Activated T-cell treated with anti-CD3 and anti-CD28 coated beads, Interleukin-2, amount 50 U/mL, for 4 hours (primary cell): Measurements from ENCODE around the gene KCTD12. TPM values are rescaled to one million over a fixed set of nuclear protein-coding genes. Genes with fewer than 3 reads are reported as not detected.
A peak's percentile ranks its signal among the peaks of the same experiment; 100 is the strongest.
"Not testable (repeated sequence)": the region's sequence is repeated elsewhere in the genome, so short reads cannot be mapped to it uniquely, and the experiment has no call there.

ENCODE experiments used
- ATAC-seq, 2 donors: fragments of 200-7000 bp; cut with Tn5 transposase; one replicate each; pipeline ENCODE4 v1.10.0; 2021
- DNase-seq: peaks from one replicate; pipeline ENCODE4 v3.0.0-alpha.2; 2020
- H3K27me3 Mint-ChIP-seq: one replicate; pipeline ENCODE4 v1.8.0; 2021; ENCODE audit warnings: low read depth, mixed read lengths
- H3K36me3 Mint-ChIP-seq: one replicate; pipeline ENCODE4 v1.8.0; 2022; ENCODE audit warnings: mixed read lengths; ENCODE audit not compliant: insufficient read depth
- H3K4me1 Mint-ChIP-seq: one replicate; pipeline ENCODE4 v1.8.0; 2021; ENCODE audit warnings: low read depth, mixed read lengths
- H3K4me3 Mint-ChIP-seq: one replicate; pipeline ENCODE4 v1.8.0; 2021; ENCODE audit warnings: mild to moderate bottlenecking, moderate library complexity, mixed read lengths
- H3K9me3 Mint-ChIP-seq: one replicate; pipeline ENCODE4 v1.8.0; 2021; ENCODE audit warnings: mixed read lengths
- total RNA-seq, 3 donors: library from RNA; stranded (reverse); gene quantifications; one replicate each; pipeline ENCODE4 v1.2.1, GENCODE V29; 2021

The KCTD12 gene
- total RNA-seq, 3 donors from 2014 or later: 6.3 to 11.4 (median 9.0) TPM

- ATAC-seq: peak; percentile 79 to 84
- peaks cover 2% of the 10 kb centered on the region for H3K36me3 Mint-ChIP-seq
- no peak overlapping the region for H3K4me3 Mint-ChIP-seq
- DNase-seq: peak; percentile 64
- peaks cover 7% of the 10 kb centered on the region for H3K27me3 Mint-ChIP-seq
- no peaks in the 10 kb centered on the region for H3K4me1 Mint-ChIP-seq
- H3K9me3 Mint-ChIP-seq: peaks cover 7% of the 10 kb centered on the region
These were observed 17.4 kb upstream of the KCTD12 start for GRCh38 chr13:76903544-76904162.

- not testable (repeated sequence) for H3K9me3 Mint-ChIP-seq, H3K4me1 Mint-ChIP-seq, H3K27me3 Mint-ChIP-seq, H3K4me3 Mint-ChIP-seq, DNase-seq, ATAC-seq, H3K36me3 Mint-ChIP-seq
These were observed 12.9 kb upstream of the KCTD12 start for GRCh38 chr13:76899066-76899465.

- H3K4me3 Mint-ChIP-seq, DNase-seq, ATAC-seq, H3K4me1 Mint-ChIP-seq, H3K36me3 Mint-ChIP-seq, H3K27me3 Mint-ChIP-seq, H3K9me3 Mint-ChIP-seq: not testable (repeated sequence)
These were observed 11.0 kb upstream of the KCTD12 start for GRCh38 chr13:76897171-76897570.

GRCh38 chr13:76894401-76895110 is 8.4 kb upstream of the KCTD12 start:
- peaks cover 11% of the 10 kb centered on the region for H3K27me3 Mint-ChIP-seq
- DNase-seq: no peak
- H3K36me3 Mint-ChIP-seq: peaks cover 2% of the 10 kb centered on the region
- ATAC-seq: peak; percentile 43 to 62
- H3K4me1 Mint-ChIP-seq: peaks cover 10% of the 10 kb centered on the region
- no peak overlapping the region for H3K4me3 Mint-ChIP-seq
- H3K9me3 Mint-ChIP-seq: peaks cover 8% of the 10 kb centered on the region

- DNase-seq: no peak
- H3K36me3 Mint-ChIP-seq: no peaks in the 10 kb centered on the region
- peaks cover 10% of the 10 kb centered on the region for H3K4me1 Mint-ChIP-seq
- no peaks in the 10 kb centered on the region for H3K9me3 Mint-ChIP-seq
- peaks cover 20% of the 10 kb centered on the region for H3K27me3 Mint-ChIP-seq
- H3K4me3 Mint-ChIP-seq: no peak overlapping the region
- ATAC-seq: no peak
These were observed 6.3 kb upstream of the KCTD12 start for GRCh38 chr13:76892488-76892887.

- H3K27me3 Mint-ChIP-seq: peaks cover 27% of the 10 kb centered on the region
- H3K4me1 Mint-ChIP-seq: peaks cover 17% of the 10 kb centered on the region
- H3K36me3 Mint-ChIP-seq: no peaks in the 10 kb centered on the region
- H3K9me3 Mint-ChIP-seq: no peaks in the 10 kb centered on the region
- no peak for ATAC-seq
- DNase-seq: no peak
- H3K4me3 Mint-ChIP-seq: no peak overlapping the region
These were observed 3.8 kb upstream of the KCTD12 start for GRCh38 chr13:76890021-76890420.

GRCh38 chr13:76889254-76889653 is 3.0 kb upstream of the KCTD12 start:
- Mint-ChIP-seq H3K4me3 (no peak overlapping the region), H3K27me3 (peaks cover 28% of the 10 kb centered on the region), H3K36me3 (no peaks in the 10 kb centered on the region), H3K4me1 (peaks cover 17% of the 10 kb centered on the region), H3K9me3 (no peaks in the 10 kb centered on the region)
- ATAC-seq: no peak
- no peak for DNase-seq

GRCh38 chr13:76888421-76888820 is 2.2 kb upstream of the KCTD12 start:
- ATAC-seq: no peak
- H3K36me3 Mint-ChIP-seq: no peaks in the 10 kb centered on the region
- DNase-seq: no peak
- H3K9me3 Mint-ChIP-seq: no peaks in the 10 kb centered on the region
- peaks cover 30% of the 10 kb centered on the region for H3K27me3 Mint-ChIP-seq
- H3K4me3 Mint-ChIP-seq: no peak overlapping the region
- peaks cover 17% of the 10 kb centered on the region for H3K4me1 Mint-ChIP-seq

- DNase-seq (no peak), ATAC-seq (no peak)
- peak overlapping the region; percentile 83 for H3K4me3 Mint-ChIP-seq
- H3K36me3 Mint-ChIP-seq: no peaks in the 10 kb centered on the region
- H3K4me1 Mint-ChIP-seq: peaks cover 22% of the 10 kb centered on the region
- H3K27me3 Mint-ChIP-seq: peaks cover 28% of the 10 kb centered on the region
- no peaks in the 10 kb centered on the region for H3K9me3 Mint-ChIP-seq
These were observed 915 bp upstream of the KCTD12 start for GRCh38 chr13:76887076-76887563.

GRCh38 chr13:76886005-76886291 is 257 bp downstream of the KCTD12 start:
- Mint-ChIP-seq H3K9me3 (no peaks in the 10 kb centered on the region), H3K27me3 (peaks cover 28% of the 10 kb centered on the region), H3K36me3 (no peaks in the 10 kb centered on the region), H3K4me1 (peaks cover 25% of the 10 kb centered on the region), H3K4me3 (peak overlapping the region; percentile 78)
- DNase-seq (peak; percentile 51), ATAC-seq (no peak)

- peak; percentile 61 to 62 for ATAC-seq
- DNase-seq: peak; percentile 40
- Mint-ChIP-seq H3K36me3 (no peaks in the 10 kb centered on the region), H3K9me3 (no peaks in the 10 kb centered on the region), H3K27me3 (peaks cover 25% of the 10 kb centered on the region), H3K4me3 (peak overlapping the region; percentile 86), H3K4me1 (peaks cover 25% of the 10 kb centered on the region)
These were observed 801 bp downstream of the KCTD12 start for GRCh38 chr13:76885203-76886004.

GRCh38 chr13:76884907-76885202 is 1.4 kb downstream of the KCTD12 start:
- no peaks in the 10 kb centered on the region for H3K36me3 Mint-ChIP-seq
- H3K4me1 Mint-ChIP-seq: peaks cover 29% of the 10 kb centered on the region
- DNase-seq (no peak), ATAC-seq (no peak)
- peaks cover 20% of the 10 kb centered on the region for H3K27me3 Mint-ChIP-seq
- peak overlapping the region; percentile 86 for H3K4me3 Mint-ChIP-seq
- no peaks in the 10 kb centered on the region for H3K9me3 Mint-ChIP-seq

- peaks cover 34% of the 10 kb centered on the region for H3K4me1 Mint-ChIP-seq
- ATAC-seq: no peak
- no peak for DNase-seq
These were observed 1.9 kb downstream of the KCTD12 start for GRCh38 chr13:76884186-76884906.

GRCh38 chr13:76883236-76883635 is 3.0 kb downstream of the KCTD12 start:
- H3K9me3 Mint-ChIP-seq: no peaks in the 10 kb centered on the region
- peaks cover 14% of the 10 kb centered on the region for H3K27me3 Mint-ChIP-seq
- no peak for ATAC-seq
- H3K36me3 Mint-ChIP-seq: no peaks in the 10 kb centered on the region
- H3K4me3 Mint-ChIP-seq: no peak overlapping the region
- no peak for DNase-seq
- H3K4me1 Mint-ChIP-seq: peaks cover 43% of the 10 kb centered on the region

More at GRCh38 chr13:76884186-76884906, 1.9 kb downstream of the KCTD12 start:
- no peaks in the 10 kb centered on the region for H3K36me3 Mint-ChIP-seq
- H3K4me3 Mint-ChIP-seq: peak overlapping the region; percentile 86
- H3K27me3 Mint-ChIP-seq: peaks cover 18% of the 10 kb centered on the region
- H3K9me3 Mint-ChIP-seq: no peaks in the 10 kb centered on the region
